ENCODE data around the gene CCDC154.
"Not testable (repeated sequence)": the region's sequence is repeated elsewhere in the genome, so short reads cannot be mapped to it uniquely, and the experiment has no call there.

The CCDC154 gene

GRCh38 chr16:1474082-1474795 is 29.9 kb upstream of the CCDC154 start:
- no peak for DNase-seq

GRCh38 chr16:1472974-1473373 is 28.6 kb upstream of the CCDC154 start:
- no peak for DNase-seq

DNA sequence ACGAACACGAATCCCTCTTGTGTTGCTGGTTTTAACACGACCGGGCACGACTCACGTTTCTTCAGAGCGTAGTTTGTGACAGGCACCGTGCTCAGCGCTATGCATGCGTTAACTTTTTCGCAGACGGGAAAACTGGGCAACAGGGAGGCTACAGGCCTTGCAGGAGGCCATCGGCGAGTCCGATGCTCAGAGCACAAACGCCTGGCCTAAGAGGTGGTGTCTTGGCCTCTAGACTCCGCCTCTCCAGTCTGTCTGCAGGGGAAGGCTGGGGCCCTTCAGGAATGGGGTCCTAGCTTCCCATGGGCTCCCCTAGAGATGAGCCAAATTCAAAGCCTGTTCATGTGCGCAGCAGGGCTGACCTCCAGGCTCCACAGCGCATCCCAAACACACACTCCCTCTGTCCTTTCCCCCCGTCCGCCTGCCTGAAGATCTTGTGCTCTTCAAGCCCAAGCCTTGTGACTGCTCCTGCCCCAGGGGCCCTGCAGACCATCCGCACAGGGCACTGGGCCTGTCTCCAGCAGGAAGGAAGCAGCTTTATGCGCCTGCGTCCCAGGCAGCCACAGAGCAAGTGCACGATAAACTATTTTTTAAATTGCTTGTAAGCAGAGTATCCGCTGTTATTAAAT is 27.3 kb upstream of the CCDC154 start:
- DNase-seq = no peak

GRCh38 chr16:1470481-1471251 is 26.3 kb upstream of the CCDC154 start:
- no peak for DNase-seq

GRCh38 chr16:1469693-1470201 is 25.4 kb upstream of the CCDC154 start:
- no peak for DNase-seq

DNA sequence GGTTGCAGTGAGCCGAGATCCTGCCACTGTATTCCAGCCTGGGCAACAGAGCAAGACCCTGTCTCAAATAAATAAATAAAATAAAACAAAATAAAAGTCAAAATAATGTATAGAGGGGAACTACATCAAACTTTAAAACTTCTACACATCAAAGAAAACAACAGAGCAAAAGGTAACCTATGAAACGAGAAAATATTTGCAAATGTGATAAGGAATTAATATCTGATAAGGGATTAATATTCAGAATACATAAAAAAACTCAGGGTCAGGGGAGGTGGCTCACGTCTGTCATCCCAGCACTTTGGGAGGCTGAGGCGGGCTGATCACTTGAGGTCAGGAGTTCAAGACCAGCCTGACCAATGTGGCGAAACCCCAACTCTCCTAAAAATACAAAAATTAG is 24.8 kb upstream of the CCDC154 start:
- DNase-seq = not testable (repeated sequence)

DNA sequence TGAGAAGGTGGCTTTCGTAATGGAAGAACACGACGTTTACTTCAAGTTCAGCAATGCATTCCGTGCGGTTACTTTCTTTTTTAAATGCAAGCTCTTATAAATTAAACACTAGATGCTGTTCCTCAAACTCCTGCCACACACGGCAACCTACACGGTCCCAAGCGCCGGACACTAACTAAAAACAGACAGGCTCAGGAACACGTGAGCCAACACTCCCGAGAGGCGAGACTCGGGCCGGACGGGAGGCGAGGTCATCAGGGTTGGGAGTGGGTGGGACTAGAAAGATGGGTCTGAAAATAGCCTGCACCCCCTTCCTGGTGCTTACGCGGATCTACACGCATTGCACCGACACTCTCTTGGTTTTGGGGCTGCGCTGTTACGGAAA is 24.1 kb upstream of the CCDC154 start:
- no peak for DNase-seq

DNA sequence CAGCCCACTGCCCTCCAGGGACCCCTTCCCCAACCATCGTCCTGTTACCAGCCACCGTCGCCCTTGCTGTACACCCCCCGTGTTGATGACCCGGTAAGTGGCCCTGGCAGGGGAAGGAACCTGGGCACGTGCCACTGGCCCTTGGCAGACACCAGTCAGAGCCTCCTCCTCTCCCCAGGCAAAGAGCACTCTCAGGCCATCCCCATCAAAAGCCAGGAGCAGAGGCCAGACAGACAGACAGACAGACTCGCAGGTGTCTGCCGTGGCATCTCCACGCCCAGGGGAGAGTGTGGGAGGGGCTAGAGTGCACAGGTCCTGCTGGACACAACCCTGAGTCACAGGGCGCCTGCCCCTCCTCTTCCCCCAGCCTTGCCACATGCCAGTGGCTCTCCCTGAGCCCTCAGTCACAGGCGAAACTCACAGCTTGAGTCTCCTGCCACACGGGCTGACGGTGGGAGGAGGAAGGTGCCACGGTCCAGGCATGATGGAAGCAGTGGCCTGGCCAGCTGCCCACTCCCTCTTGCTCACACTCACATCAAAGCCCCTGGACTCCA is 22.7 kb upstream of the CCDC154 start:
- no peak for DNase-seq

- DNase-seq = no peak
These were observed 21.7 kb upstream of the CCDC154 start for GRCh38 chr16:1466054-1466453.

GRCh38 chr16:1465567-1465915 is 21.2 kb upstream of the CCDC154 start:
- DNase-seq = no peak

GRCh38 chr16:1464894-1465566 is 20.7 kb upstream of the CCDC154 start:
- DNase-seq = no peak

DNA sequence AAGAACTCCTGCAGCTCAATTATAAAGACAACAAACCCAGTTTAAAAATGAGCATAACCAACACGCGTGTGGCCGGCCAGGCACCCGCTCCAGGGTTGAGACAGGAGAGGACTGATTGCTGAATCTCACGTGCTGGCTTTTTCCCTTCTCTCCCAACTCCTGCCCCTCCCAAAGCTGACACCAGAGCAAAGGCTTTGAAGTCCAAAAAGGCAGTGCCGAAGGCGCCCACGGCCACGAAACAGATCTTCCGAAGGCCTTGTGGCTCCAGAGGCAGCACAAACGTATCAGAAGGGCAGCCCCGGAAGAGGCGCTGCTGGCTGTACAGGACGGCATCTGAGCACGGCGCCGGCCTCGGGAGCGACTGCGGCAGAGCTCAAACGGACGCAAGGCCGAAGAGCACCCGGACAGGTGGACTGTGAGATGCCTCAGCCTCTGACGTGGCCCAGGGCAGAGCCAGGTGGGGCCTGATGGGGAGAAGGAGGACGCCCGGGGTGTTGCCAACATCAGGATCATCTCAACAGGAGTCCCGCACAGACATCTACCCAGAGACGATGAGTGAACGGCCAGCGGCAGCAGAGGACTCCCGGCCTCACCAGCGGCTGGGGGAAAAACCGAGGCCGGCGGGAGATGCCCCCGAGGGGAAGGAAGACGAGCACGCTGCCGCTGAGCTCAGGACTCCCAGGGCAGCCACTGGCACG is 20.0 kb upstream of the CCDC154 start:
- DNase-seq = no peak

DNA sequence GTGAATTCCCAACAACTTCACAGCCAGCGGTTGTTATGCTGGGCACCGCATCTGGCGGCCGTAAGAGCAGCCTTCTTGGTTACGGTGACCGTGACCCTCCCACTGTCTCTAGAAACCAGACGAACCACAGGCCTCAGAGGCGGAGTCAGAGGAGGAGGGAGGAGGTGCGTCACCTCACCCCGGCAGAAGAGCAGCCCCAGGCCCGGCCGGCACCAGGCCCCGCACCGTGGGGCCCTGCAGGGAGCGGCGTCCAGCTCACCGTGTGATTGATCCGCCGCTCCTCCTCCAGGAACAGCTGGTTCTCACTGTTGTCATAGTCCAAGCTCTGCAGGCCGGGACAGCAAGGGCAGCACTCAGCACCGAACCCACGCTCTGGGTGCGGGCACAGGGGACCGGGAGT is 16.8 kb upstream of the CCDC154 start:
- DNase-seq = no peak

- no peak for DNase-seq
These were observed 16.3 kb upstream of the CCDC154 start for GRCh38 chr16:1460602-1461138.

GRCh38 chr16:1459967-1460366 is 15.6 kb upstream of the CCDC154 start:
- DNase-seq = no peak

GRCh38 chr16:1458977-1459341 is 14.6 kb upstream of the CCDC154 start:
- no peak for DNase-seq

DNA sequence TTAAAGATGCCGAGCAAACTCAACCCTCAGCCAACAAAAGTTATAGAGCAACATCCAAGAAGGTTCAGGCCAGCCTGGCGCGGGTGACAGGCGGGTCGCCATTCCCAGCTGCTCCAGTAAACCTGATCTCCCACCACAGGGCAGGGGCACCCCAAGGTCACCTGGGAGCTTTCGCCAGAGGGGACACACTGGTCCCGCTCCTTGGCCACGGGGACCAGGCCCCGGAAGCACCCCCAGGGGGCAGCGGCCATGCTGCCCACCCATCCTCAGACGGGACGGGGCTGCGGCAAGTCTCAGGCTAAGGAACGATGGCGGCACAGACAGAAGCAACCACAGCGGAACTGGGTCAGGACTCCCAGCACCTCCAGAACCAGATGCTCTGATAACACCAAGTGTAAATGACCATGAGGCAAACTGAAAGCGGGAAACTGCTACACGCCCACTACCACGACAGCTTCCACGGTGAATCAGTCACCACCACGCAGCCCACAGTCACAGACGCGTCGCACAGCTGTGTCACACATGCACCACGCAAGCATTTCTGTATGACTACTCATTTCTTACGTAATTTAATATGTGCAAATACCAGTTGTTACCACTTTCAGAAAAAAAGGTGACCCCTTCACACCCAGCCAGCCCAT is 14.1 kb upstream of the CCDC154 start:
- DNase-seq = peak in 3 of 58 donors; percentile 1 to 37 (median 22)

DNA sequence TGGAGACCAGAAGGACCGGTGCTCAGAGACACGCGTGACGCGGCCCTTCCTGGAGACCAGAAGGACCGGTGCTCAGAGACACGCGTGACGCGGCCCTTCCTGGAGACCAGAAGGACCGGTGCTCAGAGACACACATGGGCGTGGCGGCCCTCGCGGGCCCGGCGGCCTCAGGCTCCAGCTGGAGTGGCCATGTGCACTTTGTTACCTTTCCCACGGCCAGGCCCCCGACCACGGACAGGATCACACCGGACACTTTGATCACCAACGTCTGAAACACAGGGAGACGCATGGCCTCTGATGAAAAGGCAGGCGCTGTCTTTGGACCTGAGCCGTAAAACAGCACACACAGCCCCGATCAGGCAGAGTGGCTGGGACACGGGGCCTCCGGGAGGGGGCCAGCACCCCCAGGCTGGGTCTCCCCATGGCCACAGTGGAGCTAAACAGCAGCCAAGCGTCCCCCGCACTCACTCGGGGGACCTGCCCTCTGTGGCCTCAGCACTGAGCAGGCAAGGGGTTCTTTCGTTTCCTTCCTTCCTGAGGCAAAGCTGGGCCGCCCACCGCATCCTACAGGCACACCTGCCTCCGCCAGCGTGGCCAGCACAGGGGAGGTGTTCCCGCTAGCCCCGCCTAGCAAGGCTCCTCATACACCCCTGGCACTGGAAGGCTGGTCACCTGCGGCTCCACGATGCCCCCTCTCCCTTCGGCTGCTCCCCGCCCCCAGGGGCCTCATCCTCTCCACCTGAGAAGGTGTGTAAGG is 13.3 kb upstream of the CCDC154 start:
- no peak for DNase-seq

- no peak for DNase-seq
These were observed 12.6 kb upstream of the CCDC154 start for GRCh38 chr16:1456951-1457350.
